ENCODE measurements around the gene LETM1.

LETM1 gene

GRCh38 chr4:1770791-1771231, 85.1 kb downstream of the LETM1 start:
- Histone ChIP-seq H3K9me3 (ENCODE audit: control insufficient read depth, low read length) (no peaks in the 10 kb centered on the region), H3K4me3 (ENCODE audit: low read length) (no peak overlapping the region), H3K27me3 (ENCODE audit: control insufficient read depth, insufficient read depth, low read length) (peaks cover 42% of the 10 kb centered on the region), H3K9ac (ENCODE audit: low read length) (no peak overlapping the region), H3K36me3 (ENCODE audit: control insufficient read depth, insufficient read depth, low read length) (no peaks in the 10 kb centered on the region), H3K4me1 (ENCODE audit: control insufficient read depth, insufficient read depth, low read length) (peaks cover 12% of the 10 kb centered on the region)

DNA sequence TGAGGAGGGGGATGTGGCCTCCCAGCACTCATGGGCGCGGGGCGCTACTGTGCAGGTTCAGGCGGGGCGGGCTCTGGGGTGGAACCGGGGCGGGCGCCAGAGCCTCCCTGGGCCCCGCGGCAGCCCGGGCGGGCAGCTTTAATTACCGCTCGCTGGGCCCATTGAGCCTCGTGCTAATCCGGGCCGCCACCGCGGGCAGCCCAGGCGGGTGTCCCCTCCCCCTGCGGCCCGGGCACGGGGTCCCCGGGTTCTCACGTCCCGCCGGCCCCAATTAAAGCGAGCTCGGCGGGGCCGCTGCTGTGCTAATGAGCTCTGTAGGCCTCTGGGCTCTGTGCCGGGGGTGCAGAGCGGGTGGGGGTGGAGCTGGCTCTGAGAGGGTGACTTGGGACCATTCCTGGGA, 85.7 kb downstream of the LETM1 start:
- Histone ChIP-seq H3K4me1 (ENCODE audit: control insufficient read depth, insufficient read depth, low read length) (peaks cover 12% of the 10 kb centered on the region), H3K9me3 (ENCODE audit: control insufficient read depth, low read length) (no peaks in the 10 kb centered on the region), H3K4me3 (ENCODE audit: low read length) (no peak overlapping the region), H3K27me3 (ENCODE audit: control insufficient read depth, insufficient read depth, low read length) (peaks cover 44% of the 10 kb centered on the region), H3K9ac (ENCODE audit: low read length) (no peak overlapping the region), H3K36me3 (ENCODE audit: control insufficient read depth, insufficient read depth, low read length) (no peaks in the 10 kb centered on the region)

DNA sequence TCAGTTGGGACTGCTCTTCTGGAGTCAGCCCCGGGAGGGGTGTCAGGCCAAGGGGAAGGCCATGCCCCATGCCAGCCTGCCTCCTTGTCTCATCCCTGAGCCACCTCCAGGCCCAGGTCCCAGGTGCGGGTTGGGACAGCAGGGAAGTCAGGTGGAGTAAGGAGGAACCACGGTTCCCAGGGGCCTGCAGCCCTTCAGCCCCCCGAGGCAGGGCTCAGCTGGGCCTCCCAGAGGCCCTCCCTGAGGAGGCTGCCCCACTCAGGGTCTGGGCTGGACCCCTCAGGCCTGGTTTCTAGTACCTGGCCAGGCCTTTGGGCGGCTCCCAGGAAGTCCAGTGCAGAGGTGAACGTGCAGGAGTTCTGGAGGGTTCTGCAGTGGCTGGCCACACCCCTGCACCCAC, 86.3 kb downstream of the LETM1 start:
- Histone ChIP-seq H3K27me3 (ENCODE audit: control insufficient read depth, insufficient read depth, low read length) (peaks cover 49% of the 10 kb centered on the region), H3K4me3 (ENCODE audit: low read length) (no peak overlapping the region), H3K9ac (ENCODE audit: low read length) (no peak overlapping the region), H3K36me3 (ENCODE audit: control insufficient read depth, insufficient read depth, low read length) (no peaks in the 10 kb centered on the region), H3K9me3 (ENCODE audit: control insufficient read depth, low read length) (no peaks in the 10 kb centered on the region), H3K4me1 (ENCODE audit: control insufficient read depth, insufficient read depth, low read length) (peaks cover 12% of the 10 kb centered on the region)

- Histone ChIP-seq H3K9me3 (ENCODE audit: control insufficient read depth, low read length) (no peaks in the 10 kb centered on the region), H3K9ac (ENCODE audit: low read length) (no peak overlapping the region), H3K4me3 (ENCODE audit: low read length) (no peak overlapping the region), H3K27me3 (ENCODE audit: control insufficient read depth, insufficient read depth, low read length) (peaks cover 51% of the 10 kb centered on the region), H3K4me1 (ENCODE audit: control insufficient read depth, insufficient read depth, low read length) (peaks cover 16% of the 10 kb centered on the region), H3K36me3 (ENCODE audit: control insufficient read depth, insufficient read depth, low read length) (no peaks in the 10 kb centered on the region)
Measured at GRCh38 chr4:1768367-1769034, 87.5 kb downstream of the LETM1 start.

- peaks cover 13% of the 10 kb centered on the region for H3K4me1 ChIP-seq (ENCODE audit: control insufficient read depth, insufficient read depth, low read length)
- H3K9ac ChIP-seq (ENCODE audit: low read length), result no peak overlapping the region
- no peaks in the 10 kb centered on the region for H3K9me3 ChIP-seq (ENCODE audit: control insufficient read depth, low read length)
- H3K4me3 ChIP-seq (ENCODE audit: low read length), result no peak overlapping the region
- no peaks in the 10 kb centered on the region for H3K36me3 ChIP-seq (ENCODE audit: control insufficient read depth, insufficient read depth, low read length)
- H3K27me3 ChIP-seq (ENCODE audit: control insufficient read depth, insufficient read depth, low read length), result peaks cover 52% of the 10 kb centered on the region
Measured at GRCh38 chr4:1767770-1768366, 88.1 kb downstream of the LETM1 start.

GRCh38 chr4:1767061-1767769, 88.7 kb downstream of the LETM1 start:
- Histone ChIP-seq H3K27me3 (ENCODE audit: control insufficient read depth, insufficient read depth, low read length) (peaks cover 52% of the 10 kb centered on the region), H3K9ac (ENCODE audit: low read length) (no peak overlapping the region), H3K4me1 (ENCODE audit: control insufficient read depth, insufficient read depth, low read length) (peaks cover 6% of the 10 kb centered on the region), H3K9me3 (ENCODE audit: control insufficient read depth, low read length) (no peaks in the 10 kb centered on the region), H3K36me3 (ENCODE audit: control insufficient read depth, insufficient read depth, low read length) (no peaks in the 10 kb centered on the region), H3K4me3 (ENCODE audit: low read length) (no peak overlapping the region)

DNA sequence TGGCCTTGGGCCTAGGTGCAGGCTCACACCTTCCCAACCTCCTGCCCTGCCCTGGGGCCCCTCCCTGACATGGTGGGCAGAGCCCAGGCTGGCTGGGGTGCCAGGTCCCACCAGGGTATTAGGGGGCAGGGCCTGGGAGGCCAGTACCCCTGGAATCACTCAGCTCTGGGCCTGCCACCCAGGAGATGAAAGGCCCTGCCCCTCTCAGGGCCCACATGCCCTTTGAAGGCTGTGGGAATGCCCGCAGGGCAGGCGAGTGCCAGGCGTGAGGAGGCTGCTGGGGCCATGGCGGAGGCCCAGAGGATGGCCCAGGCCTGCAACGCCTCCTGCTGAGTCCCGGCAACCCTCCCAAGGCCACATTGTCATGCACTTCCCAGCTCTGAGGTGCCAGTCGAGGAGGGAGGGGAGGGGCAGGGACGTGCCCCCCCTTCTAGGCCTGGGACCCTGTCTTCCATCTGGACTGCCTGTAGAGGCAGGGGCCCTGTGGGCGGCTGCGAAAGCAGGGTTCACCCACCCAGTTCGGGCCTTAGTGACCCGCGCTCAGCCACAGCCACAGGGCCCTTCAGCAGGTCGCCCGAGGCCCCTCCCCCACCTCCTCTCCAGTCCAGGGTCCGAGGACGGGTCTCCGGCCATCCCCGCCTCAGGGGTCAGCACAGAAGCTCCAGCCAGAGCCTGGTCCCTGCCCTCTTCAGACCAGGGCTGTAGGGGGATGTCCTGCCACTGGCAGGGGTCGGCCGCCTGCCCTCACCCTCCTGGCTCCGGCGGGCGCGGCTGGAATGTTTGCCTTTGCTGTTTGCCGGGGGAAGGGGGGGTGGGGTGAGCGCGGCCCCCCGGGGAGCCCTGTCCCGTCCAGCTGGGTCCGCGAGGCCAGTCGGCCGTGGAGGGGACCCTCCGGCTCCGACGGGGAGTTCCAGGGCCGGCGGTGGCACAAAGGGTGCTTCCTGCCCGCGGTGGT, 89.6 kb downstream of the LETM1 start:
- H3K4me1 ChIP-seq (ENCODE audit: control insufficient read depth, insufficient read depth, low read length), result peaks cover 4% of the 10 kb centered on the region
- H3K36me3 ChIP-seq (ENCODE audit: control insufficient read depth, insufficient read depth, low read length), result no peaks in the 10 kb centered on the region
- no peaks in the 10 kb centered on the region for H3K9me3 ChIP-seq (ENCODE audit: control insufficient read depth, low read length)
- H3K9ac ChIP-seq (ENCODE audit: low read length), result no peak overlapping the region
- no peak overlapping the region for H3K4me3 ChIP-seq (ENCODE audit: low read length)
- peaks cover 55% of the 10 kb centered on the region for H3K27me3 ChIP-seq (ENCODE audit: control insufficient read depth, insufficient read depth, low read length)

- Histone ChIP-seq H3K36me3 (ENCODE audit: control insufficient read depth, insufficient read depth, low read length) (no peaks in the 10 kb centered on the region), H3K27me3 (ENCODE audit: control insufficient read depth, insufficient read depth, low read length) (peaks cover 49% of the 10 kb centered on the region), H3K9ac (ENCODE audit: low read length) (no peak overlapping the region), H3K4me3 (ENCODE audit: low read length) (no peak overlapping the region), H3K4me1 (ENCODE audit: control insufficient read depth, insufficient read depth, low read length) (peaks cover 4% of the 10 kb centered on the region), H3K9me3 (ENCODE audit: control insufficient read depth, low read length) (no peaks in the 10 kb centered on the region)
Measured at GRCh38 chr4:1765409-1766072, 90.4 kb downstream of the LETM1 start.

DNA sequence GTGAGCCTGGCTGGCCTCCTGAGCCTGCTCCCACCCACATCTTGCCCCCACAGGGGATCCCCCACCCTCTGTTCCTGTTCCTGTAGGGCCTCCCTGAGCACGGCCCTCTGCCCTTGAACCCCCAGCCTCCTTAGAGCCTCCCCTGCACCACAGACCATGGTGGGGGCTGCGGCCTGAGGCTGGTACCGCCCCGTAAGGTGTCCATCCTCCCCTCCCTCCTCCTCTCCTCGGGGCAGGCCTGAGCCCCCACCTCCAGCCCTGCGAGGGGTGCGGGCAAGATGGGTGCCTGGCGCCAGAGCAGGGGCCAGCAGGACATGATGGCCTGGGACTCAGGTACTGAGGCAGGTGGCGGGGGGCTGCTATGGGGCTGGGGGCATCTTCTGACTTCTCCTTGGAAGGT, 91.3 kb downstream of the LETM1 start:
- H3K27me3 ChIP-seq (ENCODE audit: control insufficient read depth, insufficient read depth, low read length), result peaks cover 49% of the 10 kb centered on the region
- no peak overlapping the region for H3K9ac ChIP-seq (ENCODE audit: low read length)
- no peak overlapping the region for H3K4me3 ChIP-seq (ENCODE audit: low read length)
- H3K36me3 ChIP-seq (ENCODE audit: control insufficient read depth, insufficient read depth, low read length), result no peaks in the 10 kb centered on the region
- no peaks in the 10 kb centered on the region for H3K9me3 ChIP-seq (ENCODE audit: control insufficient read depth, low read length)
- H3K4me1 ChIP-seq (ENCODE audit: control insufficient read depth, insufficient read depth, low read length), result peaks cover 4% of the 10 kb centered on the region

- Histone ChIP-seq H3K27me3 (ENCODE audit: control insufficient read depth, insufficient read depth, low read length) (peaks cover 44% of the 10 kb centered on the region), H3K4me1 (ENCODE audit: control insufficient read depth, insufficient read depth, low read length) (peaks cover 4% of the 10 kb centered on the region), H3K4me3 (ENCODE audit: low read length) (no peak overlapping the region)
Measured at GRCh38 chr4:1763550-1764080, 92.3 kb downstream of the LETM1 start.

DNA sequence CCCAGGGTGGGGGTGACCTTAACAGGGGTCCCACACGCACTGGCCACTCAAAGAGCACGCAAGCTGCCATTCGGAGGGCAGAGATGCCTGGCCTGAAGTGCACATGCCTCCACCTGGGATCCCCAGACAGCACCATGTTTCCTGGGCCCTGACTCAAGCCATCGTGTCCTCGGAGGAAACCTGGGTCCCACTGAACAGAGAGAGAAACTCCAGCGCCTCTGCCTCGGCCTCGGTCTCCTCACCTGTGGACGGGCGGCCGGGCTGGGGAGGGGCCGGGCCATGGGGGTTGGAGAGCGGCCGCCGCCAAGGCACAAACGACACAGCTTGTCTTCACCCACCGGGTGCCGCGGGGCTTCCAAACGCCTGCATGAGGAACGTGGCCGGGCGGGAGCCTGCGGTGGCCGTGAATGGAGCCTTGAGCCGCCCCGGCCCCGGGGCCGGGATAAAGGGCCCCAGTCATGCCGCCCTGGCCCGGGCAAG, 92.8 kb downstream of the LETM1 start:
- Histone ChIP-seq H3K9ac (ENCODE audit: low read length) (no peak overlapping the region), H3K36me3 (ENCODE audit: control insufficient read depth, insufficient read depth, low read length) (no peaks in the 10 kb centered on the region), H3K4me1 (ENCODE audit: control insufficient read depth, insufficient read depth, low read length) (peaks cover 4% of the 10 kb centered on the region), H3K27me3 (ENCODE audit: control insufficient read depth, insufficient read depth, low read length) (peaks cover 39% of the 10 kb centered on the region), H3K9me3 (ENCODE audit: control insufficient read depth, low read length) (no peaks in the 10 kb centered on the region), H3K4me3 (ENCODE audit: low read length) (no peak overlapping the region)

More at GRCh38 chr4:1763550-1764080, 92.3 kb downstream of the LETM1 start:
- Histone ChIP-seq H3K9me3 (ENCODE audit: control insufficient read depth, low read length) (no peaks in the 10 kb centered on the region), H3K36me3 (ENCODE audit: control insufficient read depth, insufficient read depth, low read length) (no peaks in the 10 kb centered on the region), H3K9ac (ENCODE audit: low read length) (no peak overlapping the region)
